Lower lobe of right lung (tissue), 2 donors: ENCODE measurements around the gene TRIM24. TPM values are rescaled to one million over a fixed set of nuclear protein-coding genes. Genes with fewer than 3 reads are reported as not detected.

ENCODE experiments used
- ATAC-seq, 2 donors: fragments of 200-7000 bp; cut with Tn5 transposase; one replicate each; pipeline ENCODE4 v1.9.1; 2020 to 2022; ENCODE audit warnings: mild to moderate bottlenecking in 2 of 2, moderate library complexity in 2 of 2
- DNase-seq: peaks from one replicate; pipeline ENCODE4 v3.0.0-alpha.2; 2020
- H3K27ac ChIP-seq: fragments of 200-600 bp; one replicate; pipeline ENCODE4 v1.8.0; 2022
- H3K27me3 ChIP-seq: fragments of 200-600 bp; one replicate; pipeline ENCODE4 v1.8.0; 2022; ENCODE audit warnings: low read depth
- H3K36me3 ChIP-seq: fragments of 200-600 bp; one replicate; pipeline ENCODE4 v1.8.0; 2022; ENCODE audit warnings: mild to moderate bottlenecking
- H3K4me1 ChIP-seq: fragments of 200-600 bp; one replicate; pipeline ENCODE4 v1.8.0; 2022
- H3K4me3 ChIP-seq: fragments of 200-600 bp; one replicate; pipeline ENCODE4 v1.8.0; 2022; ENCODE audit warnings: mild to moderate bottlenecking
- H3K9me3 ChIP-seq: fragments of 200-600 bp; one replicate; pipeline ENCODE4 v1.8.0; 2022
- CTCF ChIP-seq: fragments of 200-600 bp; IDR thresholded peaks from one replicate; pipeline ENCODE4 v1.8.0; 2022; ENCODE audit warnings: antibody characterized with exemption, mild to moderate bottlenecking
- intact Hi-C: fragments of 100-400 bp; cut with DNase I; formaldehyde crosslinking; loops from one replicate; pipeline ENCODE4 v1.11.0; 2022
- total RNA-seq: library from RNA; stranded (reverse); fragmentation: NEBNext Ultra II Directional; extraction: Animal tissue kit (Norgen Biotek cat#: 25700); gene quantifications from one replicate; pipeline ENCODE4 v1.2.1, GENCODE V29; 2021
- donor health status: DM: no; HTN: yes; CAD: no; lungs with severe emphysema.

TRIM24 gene
- total RNA-seq, 1 donor from 2014 or later: 25.8 TPM

- ATAC-seq: no peak
- no peak overlapping the region for H3K27ac ChIP-seq
- intact Hi-C loops: no loop called here
Measured at GRCh38 chr7:138575897-138576428, 115.9 kb downstream of the TRIM24 start.

GRCh38 chr7:138579136-138579535 lies 119.1 kb downstream of the TRIM24 start:
- Histone ChIP-seq H3K9me3 (no peaks in the 10 kb centered on the region), H3K4me1 (no peaks in the 10 kb centered on the region), H3K4me3 (no peak overlapping the region), H3K36me3 (peaks cover 87% of the 10 kb centered on the region), H3K27me3 (no peaks in the 10 kb centered on the region), H3K27ac (no peak overlapping the region)
- DNase-seq (no peak), ATAC-seq (no peak)
- TF ChIP-seq CTCF: no peak
- intact Hi-C loops: no loop called here

More at GRCh38 chr7:138575897-138576428, 115.9 kb downstream of the TRIM24 start:
- peaks cover 85% of the 10 kb centered on the region for H3K36me3 ChIP-seq
- H3K27me3 ChIP-seq: no peaks in the 10 kb centered on the region
- H3K4me3 ChIP-seq: no peak overlapping the region
- DNase-seq: no peak
- no peaks in the 10 kb centered on the region for H3K4me1 ChIP-seq
- no peaks in the 10 kb centered on the region for H3K9me3 ChIP-seq
- TF ChIP-seq CTCF: no peak

- no peaks in the 10 kb centered on the region for H3K4me1 ChIP-seq
- peaks cover 87% of the 10 kb centered on the region for H3K36me3 ChIP-seq
- no peak for ATAC-seq
- TF ChIP-seq CTCF: no peak
- DNase-seq: no peak
- H3K27me3 ChIP-seq: no peaks in the 10 kb centered on the region
- H3K4me3 ChIP-seq: no peak overlapping the region
- H3K9me3 ChIP-seq: no peaks in the 10 kb centered on the region
- intact Hi-C loops: no loop called here
- H3K27ac ChIP-seq: no peak overlapping the region
Measured at GRCh38 chr7:138579671-138580070, 119.6 kb downstream of the TRIM24 start.

GRCh38 chr7:138581065-138581464 lies 121.0 kb downstream of the TRIM24 start:
- no peaks in the 10 kb centered on the region for H3K4me1 ChIP-seq
- intact Hi-C loops: no loop called here
- H3K27me3 ChIP-seq: no peaks in the 10 kb centered on the region
- no peak for TF ChIP-seq CTCF
- no peak overlapping the region for H3K27ac ChIP-seq
- DNase-seq (no peak), ATAC-seq (no peak)
- H3K9me3 ChIP-seq: no peaks in the 10 kb centered on the region
- H3K4me3 ChIP-seq: no peak overlapping the region
- peaks cover 90% of the 10 kb centered on the region for H3K36me3 ChIP-seq

- ATAC-seq (no peak), DNase-seq (no peak)
- Histone ChIP-seq H3K4me1 (no peaks in the 10 kb centered on the region), H3K4me3 (no peak overlapping the region), H3K27me3 (no peaks in the 10 kb centered on the region), H3K9me3 (no peaks in the 10 kb centered on the region), H3K36me3 (peaks cover 77% of the 10 kb centered on the region), H3K27ac (no peak overlapping the region)
- intact Hi-C loops: no loop called here
- TF ChIP-seq CTCF: no peak
Measured at GRCh38 chr7:138584283-138584682, 124.2 kb downstream of the TRIM24 start.

- peaks cover 73% of the 10 kb centered on the region for H3K36me3 ChIP-seq
- no peaks in the 10 kb centered on the region for H3K9me3 ChIP-seq
- DNase-seq (no peak), ATAC-seq (no peak)
- intact Hi-C loops: no loop called here
- H3K27ac ChIP-seq: no peak overlapping the region
- H3K27me3 ChIP-seq: no peaks in the 10 kb centered on the region
- TF ChIP-seq CTCF: no peak
- no peaks in the 10 kb centered on the region for H3K4me1 ChIP-seq
- H3K4me3 ChIP-seq: no peak overlapping the region
Measured at GRCh38 chr7:138584696-138585095, 124.6 kb downstream of the TRIM24 start.
